ENCODE results near the gene APBB2.
"Not testable (repeated sequence)": the region's sequence is repeated elsewhere in the genome, so short reads cannot be mapped to it uniquely, and the experiment has no call there.

APBB2 gene

DNA sequence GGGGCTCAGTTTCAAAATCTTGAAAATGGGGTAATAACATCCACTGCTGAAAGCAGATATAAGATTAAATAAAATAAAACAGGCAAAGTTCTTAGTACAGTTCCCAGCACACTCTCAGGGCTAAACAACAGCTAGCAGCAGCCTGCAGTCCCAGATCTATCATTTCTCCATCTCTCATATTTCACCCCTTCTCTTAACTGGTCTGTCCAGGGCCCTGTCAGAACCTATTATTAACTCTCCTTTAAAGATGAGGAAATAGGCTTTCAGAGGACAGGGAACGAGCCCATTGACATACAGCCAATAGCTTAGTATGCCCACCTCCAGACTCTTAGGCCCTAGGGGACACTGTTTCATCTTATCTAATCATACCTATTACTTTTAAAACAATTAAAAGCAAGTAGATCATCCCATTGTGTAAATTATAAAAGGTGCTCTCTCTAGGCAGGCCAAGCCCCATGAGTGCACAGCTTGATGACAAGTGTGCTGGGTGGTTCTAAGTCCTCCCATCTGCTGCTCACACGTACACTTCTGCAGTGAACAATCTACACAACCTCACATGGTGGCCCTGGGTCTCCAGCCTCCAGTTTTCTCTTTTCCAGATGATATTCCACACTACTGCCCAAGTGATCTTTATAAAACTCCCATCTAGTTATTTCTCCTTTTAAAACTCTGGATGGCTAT is 119.0 kb downstream of the APBB2 start:
- DNase-seq, result no peak

DNA sequence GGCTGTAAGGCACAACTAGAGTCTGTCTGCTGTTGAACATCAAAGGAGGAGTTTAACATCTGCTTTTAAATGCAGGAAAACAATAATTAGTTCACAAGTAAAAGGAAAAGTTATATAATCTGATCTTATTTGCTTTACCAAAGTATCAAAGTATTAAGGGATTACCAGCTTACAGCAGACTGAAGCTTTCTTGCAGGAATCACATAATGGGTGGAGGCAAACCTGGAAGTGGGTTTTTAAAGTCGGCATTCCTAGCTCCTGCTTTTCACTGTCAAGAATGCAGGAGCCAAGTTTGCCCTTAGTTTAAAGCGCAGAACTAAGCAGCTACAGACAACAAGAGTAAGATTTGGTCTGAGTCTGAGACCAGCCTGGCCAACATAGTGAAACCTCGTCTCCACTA is 122.2 kb downstream of the APBB2 start:
- DNase-seq, result no peak

- DNase-seq, result no peak
Observed at GRCh38 chr4:41081847-41082246, 132.5 kb downstream of the APBB2 start.

- no peak for DNase-seq
Observed at GRCh38 chr4:41080976-41081375, 133.4 kb downstream of the APBB2 start.

DNA sequence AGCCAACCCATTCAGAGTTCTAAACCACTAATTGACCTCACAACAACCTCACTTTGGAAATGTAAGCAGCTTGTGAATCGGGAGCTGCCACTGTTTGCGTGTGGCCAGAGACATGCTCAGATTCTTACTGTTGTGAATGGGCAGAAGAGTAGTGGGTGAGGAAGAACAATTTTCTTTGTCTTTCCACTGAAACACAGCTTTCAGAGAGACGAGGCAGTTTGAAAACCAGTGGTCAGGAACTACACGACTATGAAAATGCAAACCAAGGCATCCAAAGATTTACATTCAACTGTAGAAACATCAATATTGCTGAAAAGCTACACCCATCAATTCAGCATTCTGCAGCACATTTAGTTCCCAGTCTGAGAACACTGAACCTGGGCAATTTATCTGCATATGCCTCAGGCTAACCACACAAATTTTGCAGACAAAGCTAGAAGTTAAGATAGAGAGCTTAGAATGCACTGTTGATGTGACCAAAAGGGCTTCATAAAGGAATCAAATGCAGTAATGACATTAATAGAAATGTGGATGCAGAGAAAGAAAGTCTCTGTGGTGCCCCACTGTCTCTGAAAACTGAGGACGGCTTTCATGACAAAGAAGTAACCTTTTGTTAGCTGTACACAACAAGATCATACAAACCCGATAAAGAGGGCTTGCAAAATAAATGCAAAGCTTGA is 134.3 kb downstream of the APBB2 start:
- DNase-seq, result no peak

DNA sequence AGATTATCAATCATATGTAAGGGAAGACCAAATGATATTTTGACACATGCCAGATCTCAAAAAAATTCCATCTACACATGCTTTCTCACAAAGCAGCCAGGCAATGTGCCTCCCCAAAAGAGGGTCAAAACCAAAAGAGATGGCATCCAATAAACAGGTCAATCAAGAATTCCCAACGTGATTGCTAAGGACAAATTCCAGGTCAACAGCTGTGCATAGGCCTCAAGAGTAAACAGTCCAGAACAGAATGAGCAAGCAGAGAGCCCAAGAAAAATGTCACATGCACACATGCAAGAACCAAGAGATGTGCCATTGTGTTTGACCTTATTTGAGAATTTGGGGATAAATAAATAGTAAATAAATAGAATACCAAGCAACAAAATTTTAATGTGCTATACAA is 136.7 kb downstream of the APBB2 start:
- DNase-seq, result no peak

- no peak for DNase-seq
Observed at GRCh38 chr4:41076481-41076880, 137.9 kb downstream of the APBB2 start.

DNA sequence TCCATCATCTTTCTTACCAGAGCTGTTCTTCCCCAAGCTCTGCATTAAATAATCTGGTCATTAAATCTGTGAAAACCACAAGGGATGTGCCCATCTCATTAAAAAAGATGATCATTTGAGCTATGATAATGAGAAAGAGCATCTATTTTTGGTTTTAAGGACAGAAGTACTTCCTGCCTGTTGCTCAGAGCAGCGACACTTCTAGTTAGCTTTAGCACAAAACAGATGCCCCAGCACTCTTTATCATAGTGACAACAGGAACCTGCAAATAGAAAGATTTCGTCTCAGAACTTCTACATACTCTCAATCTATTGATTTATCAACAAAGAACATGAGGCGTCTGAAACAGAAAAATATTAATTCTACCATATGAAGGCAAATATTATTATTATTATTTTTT is 140.1 kb downstream of the APBB2 start:
- DNase-seq, result no peak

GRCh38 chr4:41072021-41072777 is 142.1 kb downstream of the APBB2 start:
- DNase-seq, result no peak

DNA sequence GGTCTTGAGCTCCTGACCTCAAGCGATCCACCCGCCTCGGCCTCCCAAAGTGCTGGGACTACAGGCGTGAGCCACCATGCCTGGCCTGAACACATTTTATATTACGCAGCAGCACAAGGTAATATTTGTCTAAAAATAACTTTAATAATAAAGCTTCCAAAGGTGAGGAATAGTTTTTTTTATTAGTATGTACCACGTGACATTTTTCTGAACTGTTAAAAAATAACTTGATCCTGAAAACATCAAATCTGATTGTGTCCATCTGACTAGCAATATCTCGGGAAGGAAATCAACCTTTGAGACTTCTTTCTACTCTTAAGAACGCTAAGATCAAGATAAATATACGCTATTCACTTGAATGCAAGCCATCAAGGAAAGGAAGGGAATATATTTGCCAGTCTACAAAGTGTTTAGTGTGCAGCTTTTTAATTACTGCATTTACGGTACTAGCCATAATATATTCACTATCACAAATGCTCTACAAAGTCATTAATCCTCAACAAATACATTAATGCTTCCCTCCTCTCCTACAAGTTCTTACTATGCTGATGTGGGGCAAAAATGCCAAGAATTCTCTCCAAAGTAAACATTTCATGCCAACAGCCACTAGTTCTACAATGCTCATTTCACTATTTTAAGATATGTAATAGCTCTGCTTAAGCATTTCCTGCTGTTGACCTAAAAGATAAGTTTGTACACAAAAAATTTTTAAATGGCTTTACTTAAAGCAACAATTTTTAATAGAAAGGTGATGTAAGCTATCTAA is 143.6 kb downstream of the APBB2 start:
- no peak for DNase-seq

GRCh38 chr4:41069838-41070237 is 144.5 kb downstream of the APBB2 start:
- DNase-seq, result no peak

GRCh38 chr4:41069257-41069656 is 145.1 kb downstream of the APBB2 start:
- DNase-seq, result no peak

GRCh38 chr4:41067369-41067768 is 147.0 kb downstream of the APBB2 start:
- DNase-seq, result no peak

GRCh38 chr4:41066049-41066448 is 148.3 kb downstream of the APBB2 start:
- DNase-seq, result no peak

- no peak for DNase-seq
Observed at GRCh38 chr4:41065434-41066006, 148.8 kb downstream of the APBB2 start.

DNA sequence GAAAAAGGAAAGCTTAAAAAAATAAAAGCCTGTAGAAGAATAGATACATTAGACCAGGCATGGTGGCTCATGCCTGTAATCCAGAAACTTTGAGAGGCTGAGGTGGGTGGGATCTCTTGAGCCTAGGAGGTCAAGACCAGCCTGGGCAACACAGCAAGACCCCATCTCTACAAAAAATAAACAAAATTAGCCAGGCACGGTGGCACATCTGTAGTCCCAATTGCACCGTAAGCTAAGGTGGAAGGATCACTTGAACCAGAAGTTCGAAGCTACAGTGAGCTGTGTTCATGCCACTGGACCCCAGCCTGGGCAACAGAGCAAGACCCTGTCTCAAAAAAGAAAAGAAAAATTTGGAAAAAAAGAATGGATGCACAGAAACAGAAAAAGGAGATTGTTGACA is 149.4 kb downstream of the APBB2 start:
- no peak for DNase-seq

DNA sequence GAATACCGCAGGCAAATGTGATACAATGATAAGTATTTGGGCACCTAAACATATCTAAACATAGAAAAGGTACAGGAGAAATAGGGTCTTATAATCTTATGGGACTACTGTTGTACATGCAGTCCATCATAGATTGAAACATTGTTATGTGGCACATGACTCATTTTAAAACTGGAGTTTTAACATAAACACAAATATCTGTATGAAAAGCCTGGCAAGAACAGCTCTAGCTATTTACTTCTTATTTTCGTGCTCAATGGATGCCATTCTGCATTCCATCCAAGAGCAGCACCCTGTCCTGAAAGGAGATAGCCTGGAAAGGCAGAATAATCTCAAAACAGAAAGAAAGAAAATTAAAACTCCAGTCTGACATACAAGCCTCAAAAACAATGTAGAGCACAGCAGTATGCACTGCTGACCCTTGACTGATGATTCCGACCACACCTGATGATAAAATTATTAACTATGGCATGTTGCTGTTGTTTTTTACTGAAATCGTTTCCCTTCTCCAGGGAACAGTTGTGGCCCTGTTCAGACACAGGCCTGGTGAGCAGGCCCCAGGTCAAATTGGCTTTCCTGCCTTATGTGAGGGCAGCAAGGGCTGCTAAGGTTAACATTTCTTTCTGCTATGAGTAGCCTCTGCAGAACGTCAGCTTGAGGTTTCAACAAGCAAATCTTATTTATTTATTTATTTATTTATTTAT is 152.7 kb downstream of the APBB2 start:
- DNase-seq, result no peak

DNA sequence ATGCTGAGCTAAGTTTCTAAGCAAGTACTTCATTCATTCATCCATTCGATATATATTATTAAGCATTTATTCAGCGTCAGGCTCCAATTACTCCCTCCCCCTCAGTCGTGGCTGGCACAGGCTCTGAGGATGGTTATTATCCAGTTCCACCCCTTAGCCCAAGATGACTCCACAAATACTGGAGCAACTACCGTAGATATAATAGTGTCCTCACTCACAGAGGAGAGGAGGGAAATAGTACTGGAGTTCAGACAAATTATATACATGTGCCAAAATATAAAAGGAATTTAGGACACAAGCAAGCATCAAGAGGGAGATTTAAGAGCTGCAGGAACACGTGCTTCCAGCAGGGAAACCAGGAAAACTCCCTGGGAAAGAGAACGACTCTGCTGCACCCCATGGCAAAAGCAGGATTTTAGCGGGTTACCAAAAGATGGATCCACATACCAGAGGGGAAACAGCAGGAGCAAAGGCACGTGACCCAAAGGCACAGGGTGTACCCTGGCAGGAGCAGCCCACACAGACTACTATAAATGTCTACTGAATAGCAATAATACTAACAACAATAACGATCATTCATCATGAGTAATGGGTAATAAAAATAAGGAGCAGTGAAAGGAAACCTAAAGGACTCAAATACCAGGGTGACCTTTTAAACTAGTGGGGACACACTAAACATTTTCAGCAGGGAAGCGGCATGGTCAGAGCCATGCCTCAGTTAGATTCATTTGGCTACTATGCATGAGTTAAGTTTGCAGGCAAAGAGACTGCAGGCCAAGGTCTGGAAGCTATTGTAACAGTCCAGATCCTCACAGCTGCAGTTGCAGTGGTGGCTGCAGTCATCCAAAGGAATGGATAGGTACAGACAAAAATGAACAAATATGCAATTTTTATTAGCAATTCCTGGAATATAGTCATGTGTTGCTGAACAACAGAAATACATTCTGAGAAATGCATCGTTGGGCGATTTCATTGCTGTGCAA is 153.7 kb downstream of the APBB2 start:
- DNase-seq, result no peak

DNA sequence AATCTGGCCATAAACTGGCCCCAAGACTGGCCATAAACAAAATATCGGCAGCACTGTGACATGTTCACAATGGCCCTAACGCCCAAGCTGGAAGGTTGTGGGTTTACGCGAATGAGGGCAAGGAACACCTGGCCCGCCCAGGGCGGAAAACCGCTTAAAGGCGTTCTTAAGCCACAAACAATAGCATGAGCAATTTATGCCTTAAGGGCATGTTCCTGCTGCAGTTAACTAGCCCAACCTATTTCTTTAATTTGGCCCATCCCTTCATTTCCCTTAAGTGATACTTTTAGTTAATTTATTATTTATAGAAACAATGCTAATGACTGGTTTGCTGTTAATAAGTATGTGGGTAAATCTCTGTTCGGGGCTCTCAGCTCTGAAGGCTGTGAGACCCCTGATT is 154.9 kb downstream of the APBB2 start:
- not testable (repeated sequence) for DNase-seq

GRCh38 chr4:41058426-41058825 is 155.9 kb downstream of the APBB2 start:
- DNase-seq, result no peak

- DNase-seq, result no peak
Observed at GRCh38 chr4:41057467-41057866, 156.9 kb downstream of the APBB2 start.
